ENCODE data around the gene HIBCH. TPM values are rescaled to one million over a fixed set of nuclear protein-coding genes. Genes with fewer than 3 reads are reported as not detected.

Gene HIBCH
- total and polyA plus RNA-seq, 2 of the 13 experiments (the other 11 are each of a cell fraction or from before 2014, with no cell fraction given), result 18.8 to 49.5 TPM

DNA sequence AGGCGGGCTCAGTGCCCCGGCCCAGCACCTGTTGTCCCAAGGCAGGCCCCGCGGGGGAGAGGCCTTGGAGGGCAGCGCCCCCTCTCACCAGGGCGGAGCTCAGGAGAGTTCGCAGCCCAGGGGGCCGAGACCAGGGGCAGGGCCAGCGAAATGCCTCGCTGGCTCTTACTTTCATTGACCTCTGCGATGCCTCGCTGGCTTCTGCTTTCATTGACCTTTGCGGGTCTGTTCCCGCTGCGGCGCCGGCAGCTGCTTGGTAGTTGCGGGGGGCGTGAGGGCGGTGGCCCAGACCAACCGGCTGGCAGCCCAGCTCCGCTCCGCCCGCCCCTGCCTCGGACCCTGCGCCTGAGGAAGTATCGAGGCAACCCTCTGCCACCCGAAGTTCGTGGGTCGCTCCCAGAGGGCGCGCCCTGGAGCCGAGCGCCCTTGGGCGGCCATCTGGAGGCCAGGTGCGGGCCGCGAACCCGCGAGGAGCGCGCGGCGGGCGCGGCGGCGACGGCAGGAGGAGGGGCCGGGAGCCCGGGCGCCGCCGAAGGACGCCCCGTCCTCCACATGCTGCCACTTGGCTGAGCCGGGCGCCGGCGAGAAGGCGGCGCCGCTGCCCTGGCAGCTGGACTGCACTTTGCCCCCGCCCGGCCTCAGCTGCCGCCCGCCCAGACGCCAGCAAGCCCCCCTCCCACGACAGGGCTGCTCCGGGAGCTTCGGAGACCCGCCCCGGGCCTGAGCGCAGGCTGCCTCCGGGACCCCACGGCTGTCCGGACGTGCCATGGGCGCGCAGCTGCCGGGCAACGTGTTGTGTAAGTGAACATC lies 139.1 kb downstream of the HIBCH start (continued):
- TF ChIP-seq ZNF589 (CRISPR knock-in tag; conservative IDR thresholded peaks at IDR 0.05) (0 out of 2 replicates have a peak, but pooled peaks have one; percentile 68), ZNF615 (CRISPR knock-in tag; IDR thresholded peaks at IDR 0.05; ENCODE audit: borderline replicate concordance) (no peak), ZFP1 (CRISPR knock-in tag; IDR thresholded peaks at IDR 0.05) (0 out of 2 replicates have a peak, but pooled peaks have one; percentile 24), TAF1 (CRISPR knock-in tag; IDR thresholded peaks at IDR 0.05) (peak; percentile 37; the same call in 1 of the 2 replicates), ISL2 (CRISPR knock-in tag; IDR thresholded peaks at IDR 0.05) (peak; percentile 91), ZNF629 (CRISPR knock-in tag; conservative IDR thresholded peaks at IDR 0.05) (no peak; the same call in 1 of the 2 replicates), ONECUT2 (CRISPR knock-in tag; IDR thresholded peaks at IDR 0.05) (no peak), CEBPG (CRISPR knock-in tag; IDR thresholded peaks at IDR 0.05) (0 out of 2 replicates have a peak, but pooled peaks have one; percentile 22), ESRRA (CRISPR knock-in tag; IDR thresholded peaks at IDR 0.05; ENCODE audit: low read depth) (peak; percentile 83), KDM3A (CRISPR knock-in tag; IDR thresholded peaks at IDR 0.05; ENCODE audit: low read depth) (peak; percentile 87), GABPB1 (CRISPR knock-in tag; IDR thresholded peaks at IDR 0.05) (peak; percentile 70), POLR2A (IDR thresholded peaks at IDR 0.05; ENCODE audit: insufficient read depth in 1 of 2, low read depth in 2 of 2, low read length in 2 of 2) (peak; percentile 31 to 80), MEF2D (CRISPR knock-in tag; IDR thresholded peaks at IDR 0.05) (no peak), ZNF121 (CRISPR knock-in tag; IDR thresholded peaks at IDR 0.05) (peak; percentile 25; the same call in 1 of the 2 replicates), HNRNPL (IDR thresholded peaks at IDR 0.05; ENCODE audit: low read depth, low read length) (peak; percentile 93), PPARG (CRISPR knock-in tag; conservative IDR thresholded peaks at IDR 0.05) (no peak; the same call in 1 of the 2 replicates), SKI (IDR thresholded peaks at IDR 0.05; ENCODE audit: partially characterized antibody) (peak; percentile 79), ZNF547 (CRISPR knock-in tag; IDR thresholded peaks at IDR 0.05) (no peak; the same call in 1 of the 2 replicates), IRX3 (CRISPR knock-in tag; IDR thresholded peaks at IDR 0.05; ENCODE audit: borderline replicate concordance, low read depth) (0 out of 2 replicates have a peak, but pooled peaks have one; percentile 8), FOXC1 (CRISPR knock-in tag; IDR thresholded peaks at IDR 0.05; ENCODE audit: borderline replicate concordance) (peak; percentile 72; the same call in 1 of the 2 replicates), BRD4 (CRISPR knock-in tag; IDR thresholded peaks at IDR 0.05) (peak; percentile 15)
- TF ChIP-seq, protein P1, sequence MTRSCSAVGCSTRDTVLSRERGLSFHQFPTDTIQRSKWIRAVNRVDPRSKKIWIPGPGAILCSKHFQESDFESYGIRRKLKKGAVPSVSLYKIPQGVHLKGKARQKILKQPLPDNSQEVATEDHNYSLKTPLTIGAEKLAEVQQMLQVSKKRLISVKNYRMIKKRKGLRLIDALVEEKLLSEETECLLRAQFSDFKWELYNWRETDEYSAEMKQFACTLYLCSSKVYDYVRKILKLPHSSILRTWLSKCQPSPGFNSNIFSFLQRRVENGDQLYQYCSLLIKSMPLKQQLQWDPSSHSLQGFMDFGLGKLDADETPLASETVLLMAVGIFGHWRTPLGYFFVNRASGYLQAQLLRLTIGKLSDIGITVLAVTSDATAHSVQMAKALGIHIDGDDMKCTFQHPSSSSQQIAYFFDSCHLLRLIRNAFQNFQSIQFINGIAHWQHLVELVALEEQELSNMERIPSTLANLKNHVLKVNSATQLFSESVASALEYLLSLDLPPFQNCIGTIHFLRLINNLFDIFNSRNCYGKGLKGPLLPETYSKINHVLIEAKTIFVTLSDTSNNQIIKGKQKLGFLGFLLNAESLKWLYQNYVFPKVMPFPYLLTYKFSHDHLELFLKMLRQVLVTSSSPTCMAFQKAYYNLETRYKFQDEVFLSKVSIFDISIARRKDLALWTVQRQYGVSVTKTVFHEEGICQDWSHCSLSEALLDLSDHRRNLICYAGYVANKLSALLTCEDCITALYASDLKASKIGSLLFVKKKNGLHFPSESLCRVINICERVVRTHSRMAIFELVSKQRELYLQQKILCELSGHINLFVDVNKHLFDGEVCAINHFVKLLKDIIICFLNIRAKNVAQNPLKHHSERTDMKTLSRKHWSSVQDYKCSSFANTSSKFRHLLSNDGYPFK (CRISPR knock-in tag; IDR thresholded peaks at IDR 0.05; ENCODE audit: borderline replicate concordance), result peak; percentile 95
- TF ChIP-seq, protein P2, sequence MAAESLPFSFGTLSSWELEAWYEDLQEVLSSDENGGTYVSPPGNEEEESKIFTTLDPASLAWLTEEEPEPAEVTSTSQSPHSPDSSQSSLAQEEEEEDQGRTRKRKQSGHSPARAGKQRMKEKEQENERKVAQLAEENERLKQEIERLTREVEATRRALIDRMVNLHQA (CRISPR knock-in tag; IDR thresholded peaks at IDR 0.05), result no peak
- TF ChIP-seq, protein P3, sequence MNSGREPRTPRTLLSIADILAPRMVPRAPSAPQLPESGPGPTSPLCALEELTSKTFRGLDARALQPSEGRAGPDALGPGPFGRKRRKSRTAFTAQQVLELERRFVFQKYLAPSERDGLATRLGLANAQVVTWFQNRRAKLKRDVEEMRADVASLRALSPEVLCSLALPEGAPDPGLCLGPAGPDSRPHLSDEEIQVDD (CRISPR knock-in tag; IDR thresholded peaks at IDR 0.05; ENCODE audit: borderline replicate concordance), result no peak; the same call in 1 of the 2 replicates
- TF ChIP-seq, protein P4, sequence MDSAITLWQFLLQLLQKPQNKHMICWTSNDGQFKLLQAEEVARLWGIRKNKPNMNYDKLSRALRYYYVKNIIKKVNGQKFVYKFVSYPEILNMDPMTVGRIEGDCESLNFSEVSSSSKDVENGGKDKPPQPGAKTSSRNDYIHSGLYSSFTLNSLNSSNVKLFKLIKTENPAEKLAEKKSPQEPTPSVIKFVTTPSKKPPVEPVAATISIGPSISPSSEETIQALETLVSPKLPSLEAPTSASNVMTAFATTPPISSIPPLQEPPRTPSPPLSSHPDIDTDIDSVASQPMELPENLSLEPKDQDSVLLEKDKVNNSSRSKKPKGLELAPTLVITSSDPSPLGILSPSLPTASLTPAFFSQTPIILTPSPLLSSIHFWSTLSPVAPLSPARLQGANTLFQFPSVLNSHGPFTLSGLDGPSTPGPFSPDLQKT (CRISPR knock-in tag; IDR thresholded peaks at IDR 0.05; ENCODE audit: borderline replicate concordance), result no peak
- TF ChIP-seq, protein P5, sequence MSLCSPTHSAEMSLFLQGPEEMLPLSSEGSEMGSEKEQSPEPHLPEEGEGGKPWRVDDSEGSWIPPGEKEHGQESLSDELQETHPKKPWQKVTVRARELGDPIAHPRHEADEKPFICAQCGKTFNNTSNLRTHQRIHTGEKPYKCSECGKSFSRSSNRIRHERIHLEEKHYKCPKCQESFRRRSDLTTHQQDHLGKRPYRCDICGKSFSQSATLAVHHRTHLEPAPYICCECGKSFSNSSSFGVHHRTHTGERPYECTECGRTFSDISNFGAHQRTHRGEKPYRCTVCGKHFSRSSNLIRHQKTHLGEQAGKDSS (CRISPR knock-in tag; IDR thresholded peaks at IDR 0.05; ENCODE audit: borderline replicate concordance, low read depth), result no peak
